Measurements from ENCODE around the gene IGSF21.

IGSF21 gene

DNA sequence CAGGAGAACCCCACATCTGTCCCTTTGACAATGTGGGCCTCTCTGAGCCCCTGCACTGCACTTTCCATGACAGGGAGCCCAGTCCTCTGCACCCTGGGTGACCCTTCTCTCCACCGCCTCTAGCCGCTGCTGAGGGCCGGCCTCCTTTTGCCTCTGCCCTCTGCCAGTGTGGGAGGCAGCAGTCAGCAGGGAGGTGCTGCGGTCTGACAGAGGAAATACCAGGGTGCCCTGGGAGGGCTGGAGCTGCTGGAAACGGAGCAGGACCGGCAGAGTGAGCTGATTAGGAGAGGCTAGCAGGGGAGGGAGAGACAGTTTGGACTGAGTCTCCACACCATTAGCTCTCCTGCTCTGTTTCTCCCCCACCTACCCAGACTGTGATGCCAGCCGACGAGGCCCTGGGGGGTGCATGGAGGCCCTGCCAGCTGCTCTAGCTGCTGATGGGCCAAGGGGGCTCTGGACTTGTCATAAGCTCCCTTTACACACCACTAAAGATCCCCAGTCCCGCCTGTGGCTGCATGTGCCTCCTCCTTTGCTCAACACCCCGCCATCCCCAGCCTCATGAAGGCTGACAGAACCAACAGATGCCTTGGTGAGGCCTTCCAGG lies 202.1 kb downstream of the IGSF21 start:
- TF ChIP-seq ISL1 (CRISPR knock-in tag; IDR thresholded peaks at IDR 0.05) (no peak), ARNTL (CRISPR knock-in tag; IDR thresholded peaks at IDR 0.05; ENCODE audit: borderline replicate concordance, low read depth) (no peak), ZFP30 (CRISPR knock-in tag; IDR thresholded peaks at IDR 0.05) (no peak), ZNF565 (CRISPR knock-in tag; conservative IDR thresholded peaks at IDR 0.05; ENCODE audit: low read depth) (no peak), PPARA (CRISPR knock-in tag; IDR thresholded peaks at IDR 0.05; ENCODE audit: borderline replicate concordance) (no peak), OSR1 (CRISPR knock-in tag; IDR thresholded peaks at IDR 0.05) (no peak), ZFP3 (CRISPR knock-in tag; IDR thresholded peaks at IDR 0.05) (no peak), ZNF8 (CRISPR knock-in tag; IDR thresholded peaks at IDR 0.05) (no peak), ESRRG (CRISPR knock-in tag; IDR thresholded peaks at IDR 0.05) (no peak), RARB (CRISPR knock-in tag; IDR thresholded peaks at IDR 0.05) (no peak), SNAI2 (CRISPR knock-in tag; IDR thresholded peaks at IDR 0.05) (no peak), TOX (CRISPR knock-in tag; IDR thresholded peaks at IDR 0.05; ENCODE audit: borderline replicate concordance) (no peak)
- TF ChIP-seq, protein P1, sequence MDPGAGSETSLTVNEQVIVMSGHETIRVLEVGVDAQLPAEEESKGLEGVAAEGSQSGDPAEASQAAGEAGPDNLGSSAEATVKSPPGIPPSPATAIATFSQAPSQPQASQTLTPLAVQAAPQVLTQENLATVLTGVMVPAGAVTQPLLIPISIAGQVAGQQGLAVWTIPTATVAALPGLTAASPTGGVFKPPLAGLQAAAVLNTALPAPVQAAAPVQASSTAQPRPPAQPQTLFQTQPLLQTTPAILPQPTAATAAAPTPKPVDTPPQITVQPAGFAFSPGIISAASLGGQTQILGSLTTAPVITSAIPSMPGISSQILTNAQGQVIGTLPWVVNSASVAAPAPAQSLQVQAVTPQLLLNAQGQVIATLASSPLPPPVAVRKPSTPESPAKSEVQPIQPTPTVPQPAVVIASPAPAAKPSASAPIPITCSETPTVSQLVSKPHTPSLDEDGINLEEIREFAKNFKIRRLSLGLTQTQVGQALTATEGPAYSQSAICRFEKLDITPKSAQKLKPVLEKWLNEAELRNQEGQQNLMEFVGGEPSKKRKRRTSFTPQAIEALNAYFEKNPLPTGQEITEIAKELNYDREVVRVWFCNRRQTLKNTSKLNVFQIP (CRISPR knock-in tag; IDR thresholded peaks at IDR 0.05; ENCODE audit: borderline replicate concordance, low read depth): no peak
- TF ChIP-seq, protein P2, sequence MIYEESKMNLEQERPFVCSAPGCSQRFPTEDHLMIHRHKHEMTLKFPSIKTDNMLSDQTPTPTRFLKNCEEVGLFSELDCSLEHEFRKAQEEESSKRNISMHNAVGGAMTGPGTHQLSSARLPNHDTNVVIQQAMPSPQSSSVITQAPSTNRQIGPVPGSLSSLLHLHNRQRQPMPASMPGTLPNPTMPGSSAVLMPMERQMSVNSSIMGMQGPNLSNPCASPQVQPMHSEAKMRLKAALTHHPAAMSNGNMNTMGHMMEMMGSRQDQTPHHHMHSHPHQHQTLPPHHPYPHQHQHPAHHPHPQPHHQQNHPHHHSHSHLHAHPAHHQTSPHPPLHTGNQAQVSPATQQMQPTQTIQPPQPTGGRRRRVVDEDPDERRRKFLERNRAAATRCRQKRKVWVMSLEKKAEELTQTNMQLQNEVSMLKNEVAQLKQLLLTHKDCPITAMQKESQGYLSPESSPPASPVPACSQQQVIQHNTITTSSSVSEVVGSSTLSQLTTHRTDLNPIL (CRISPR knock-in tag; IDR thresholded peaks at IDR 0.05; ENCODE audit: low read depth): no peak
- TF ChIP-seq, protein P3, sequence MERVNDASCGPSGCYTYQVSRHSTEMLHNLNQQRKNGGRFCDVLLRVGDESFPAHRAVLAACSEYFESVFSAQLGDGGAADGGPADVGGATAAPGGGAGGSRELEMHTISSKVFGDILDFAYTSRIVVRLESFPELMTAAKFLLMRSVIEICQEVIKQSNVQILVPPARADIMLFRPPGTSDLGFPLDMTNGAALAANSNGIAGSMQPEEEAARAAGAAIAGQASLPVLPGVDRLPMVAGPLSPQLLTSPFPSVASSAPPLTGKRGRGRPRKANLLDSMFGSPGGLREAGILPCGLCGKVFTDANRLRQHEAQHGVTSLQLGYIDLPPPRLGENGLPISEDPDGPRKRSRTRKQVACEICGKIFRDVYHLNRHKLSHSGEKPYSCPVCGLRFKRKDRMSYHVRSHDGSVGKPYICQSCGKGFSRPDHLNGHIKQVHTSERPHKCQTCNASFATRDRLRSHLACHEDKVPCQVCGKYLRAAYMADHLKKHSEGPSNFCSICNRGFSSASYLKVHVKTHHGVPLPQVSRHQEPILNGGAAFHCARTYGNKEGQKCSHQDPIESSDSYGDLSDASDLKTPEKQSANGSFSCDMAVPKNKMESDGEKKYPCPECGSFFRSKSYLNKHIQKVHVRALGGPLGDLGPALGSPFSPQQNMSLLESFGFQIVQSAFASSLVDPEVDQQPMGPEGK (CRISPR knock-in tag; IDR thresholded peaks at IDR 0.05; ENCODE audit: borderline replicate concordance): no peak
- TF ChIP-seq, protein P4, sequence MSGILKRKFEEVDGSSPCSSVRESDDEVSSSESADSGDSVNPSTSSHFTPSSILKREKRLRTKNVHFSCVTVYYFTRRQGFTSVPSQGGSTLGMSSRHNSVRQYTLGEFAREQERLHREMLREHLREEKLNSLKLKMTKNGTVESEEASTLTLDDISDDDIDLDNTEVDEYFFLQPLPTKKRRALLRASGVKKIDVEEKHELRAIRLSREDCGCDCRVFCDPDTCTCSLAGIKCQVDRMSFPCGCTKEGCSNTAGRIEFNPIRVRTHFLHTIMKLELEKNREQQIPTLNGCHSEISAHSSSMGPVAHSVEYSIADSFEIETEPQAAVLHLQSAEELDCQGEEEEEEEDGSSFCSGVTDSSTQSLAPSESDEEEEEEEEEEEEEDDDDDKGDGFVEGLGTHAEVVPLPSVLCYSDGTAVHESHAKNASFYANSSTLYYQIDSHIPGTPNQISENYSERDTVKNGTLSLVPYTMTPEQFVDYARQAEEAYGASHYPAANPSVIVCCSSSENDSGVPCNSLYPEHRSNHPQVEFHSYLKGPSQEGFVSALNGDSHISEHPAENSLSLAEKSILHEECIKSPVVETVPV (CRISPR knock-in tag; IDR thresholded peaks at IDR 0.05): no peak
- TF ChIP-seq, protein P5, sequence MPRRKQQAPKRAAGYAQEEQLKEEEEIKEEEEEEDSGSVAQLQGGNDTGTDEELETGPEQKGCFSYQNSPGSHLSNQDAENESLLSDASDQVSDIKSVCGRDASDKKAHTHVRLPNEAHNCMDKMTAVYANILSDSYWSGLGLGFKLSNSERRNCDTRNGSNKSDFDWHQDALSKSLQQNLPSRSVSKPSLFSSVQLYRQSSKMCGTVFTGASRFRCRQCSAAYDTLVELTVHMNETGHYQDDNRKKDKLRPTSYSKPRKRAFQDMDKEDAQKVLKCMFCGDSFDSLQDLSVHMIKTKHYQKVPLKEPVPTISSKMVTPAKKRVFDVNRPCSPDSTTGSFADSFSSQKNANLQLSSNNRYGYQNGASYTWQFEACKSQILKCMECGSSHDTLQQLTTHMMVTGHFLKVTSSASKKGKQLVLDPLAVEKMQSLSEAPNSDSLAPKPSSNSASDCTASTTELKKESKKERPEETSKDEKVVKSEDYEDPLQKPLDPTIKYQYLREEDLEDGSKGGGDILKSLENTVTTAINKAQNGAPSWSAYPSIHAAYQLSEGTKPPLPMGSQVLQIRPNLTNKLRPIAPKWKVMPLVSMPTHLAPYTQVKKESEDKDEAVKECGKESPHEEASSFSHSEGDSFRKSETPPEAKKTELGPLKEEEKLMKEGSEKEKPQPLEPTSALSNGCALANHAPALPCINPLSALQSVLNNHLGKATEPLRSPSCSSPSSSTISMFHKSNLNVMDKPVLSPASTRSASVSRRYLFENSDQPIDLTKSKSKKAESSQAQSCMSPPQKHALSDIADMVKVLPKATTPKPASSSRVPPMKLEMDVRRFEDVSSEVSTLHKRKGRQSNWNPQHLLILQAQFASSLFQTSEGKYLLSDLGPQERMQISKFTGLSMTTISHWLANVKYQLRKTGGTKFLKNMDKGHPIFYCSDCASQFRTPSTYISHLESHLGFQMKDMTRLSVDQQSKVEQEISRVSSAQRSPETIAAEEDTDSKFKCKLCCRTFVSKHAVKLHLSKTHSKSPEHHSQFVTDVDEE (CRISPR knock-in tag; IDR thresholded peaks at IDR 0.05): no peak
- ATAC-seq: no peak

DNA sequence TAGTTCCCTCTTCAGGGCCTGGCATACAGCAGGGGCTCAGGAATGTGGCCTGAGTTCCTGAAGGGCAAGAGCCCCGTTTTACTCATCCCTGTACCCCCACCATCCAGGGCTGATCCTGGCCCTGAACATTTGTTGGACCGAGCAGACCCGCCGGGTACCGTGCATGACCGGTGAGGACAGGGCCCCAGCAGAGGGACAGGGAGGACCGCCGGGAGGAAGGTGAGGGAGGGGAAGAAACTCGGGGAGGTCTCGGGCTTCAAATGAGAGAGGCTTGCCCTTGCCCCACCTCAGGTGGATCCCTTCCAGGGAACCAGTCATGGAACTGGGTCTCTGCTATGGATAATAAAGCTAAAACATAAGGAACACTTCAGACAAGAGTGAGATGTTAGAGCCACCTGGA lies 205.4 kb downstream of the IGSF21 start:
- ATAC-seq: no peak
- TF ChIP-seq ZNF8 (CRISPR knock-in tag; IDR thresholded peaks at IDR 0.05) (no peak), OSR1 (CRISPR knock-in tag; IDR thresholded peaks at IDR 0.05) (no peak), ZNF70 (CRISPR knock-in tag; IDR thresholded peaks at IDR 0.05) (no peak), TOX (CRISPR knock-in tag; IDR thresholded peaks at IDR 0.05; ENCODE audit: borderline replicate concordance) (no peak), ESRRG (CRISPR knock-in tag; IDR thresholded peaks at IDR 0.05) (no peak), TCF4 (CRISPR knock-in tag; IDR thresholded peaks at IDR 0.05; ENCODE audit: borderline replicate concordance) (no peak), ISL1 (CRISPR knock-in tag; IDR thresholded peaks at IDR 0.05) (no peak), ZC3H10 (CRISPR knock-in tag; IDR thresholded peaks at IDR 0.05) (no peak), ARNTL (CRISPR knock-in tag; IDR thresholded peaks at IDR 0.05; ENCODE audit: borderline replicate concordance, low read depth) (no peak), SNAI2 (CRISPR knock-in tag; IDR thresholded peaks at IDR 0.05) (no peak), CSDC2 (CRISPR knock-in tag; IDR thresholded peaks at IDR 0.05) (no peak), RARB (CRISPR knock-in tag; IDR thresholded peaks at IDR 0.05) (no peak), ZFP3 (CRISPR knock-in tag; IDR thresholded peaks at IDR 0.05) (no peak), ZFP30 (CRISPR knock-in tag; IDR thresholded peaks at IDR 0.05) (no peak), ZNF565 (CRISPR knock-in tag; conservative IDR thresholded peaks at IDR 0.05; ENCODE audit: low read depth) (no peak), GLIS3 (CRISPR knock-in tag; IDR thresholded peaks at IDR 0.05) (no peak)
- TF ChIP-seq, protein P5 (CRISPR knock-in tag; IDR thresholded peaks at IDR 0.05): no peak
- TF ChIP-seq, protein P1 (CRISPR knock-in tag; IDR thresholded peaks at IDR 0.05; ENCODE audit: borderline replicate concordance, low read depth): no peak
- TF ChIP-seq, protein P3 (CRISPR knock-in tag; IDR thresholded peaks at IDR 0.05; ENCODE audit: borderline replicate concordance): no peak

Data from SK-N-SH treated with all-trans-retinoic acid at 6 μM for 48 hours (cell line).